ENCODE data around the gene SLC3A2.

GRCh38 chr11:62844154-62844553 lies 36.5 kb upstream of the SLC3A2 start:
- no peak for TF ChIP-seq POLR2AphosphoS5 (IDR thresholded peaks at IDR 0.05)
- TF ChIP-seq, protein P1, sequence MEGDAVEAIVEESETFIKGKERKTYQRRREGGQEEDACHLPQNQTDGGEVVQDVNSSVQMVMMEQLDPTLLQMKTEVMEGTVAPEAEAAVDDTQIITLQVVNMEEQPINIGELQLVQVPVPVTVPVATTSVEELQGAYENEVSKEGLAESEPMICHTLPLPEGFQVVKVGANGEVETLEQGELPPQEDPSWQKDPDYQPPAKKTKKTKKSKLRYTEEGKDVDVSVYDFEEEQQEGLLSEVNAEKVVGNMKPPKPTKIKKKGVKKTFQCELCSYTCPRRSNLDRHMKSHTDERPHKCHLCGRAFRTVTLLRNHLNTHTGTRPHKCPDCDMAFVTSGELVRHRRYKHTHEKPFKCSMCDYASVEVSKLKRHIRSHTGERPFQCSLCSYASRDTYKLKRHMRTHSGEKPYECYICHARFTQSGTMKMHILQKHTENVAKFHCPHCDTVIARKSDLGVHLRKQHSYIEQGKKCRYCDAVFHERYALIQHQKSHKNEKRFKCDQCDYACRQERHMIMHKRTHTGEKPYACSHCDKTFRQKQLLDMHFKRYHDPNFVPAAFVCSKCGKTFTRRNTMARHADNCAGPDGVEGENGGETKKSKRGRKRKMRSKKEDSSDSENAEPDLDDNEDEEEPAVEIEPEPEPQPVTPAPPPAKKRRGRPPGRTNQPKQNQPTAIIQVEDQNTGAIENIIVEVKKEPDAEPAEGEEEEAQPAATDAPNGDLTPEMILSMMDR (IDR thresholded peaks at IDR 0.05 in 8 of 11, conservative IDR thresholded peaks at IDR 0.05 in 3 of 11), result no peak

Measured in spleen (tissue), 7 donors.